A549 (cell line): ENCODE results near the gene ZBTB16. TPM values are rescaled to one million over a fixed set of nuclear protein-coding genes. Genes with fewer than 3 reads are reported as not detected.

Experiments
- ATAC-seq, 2 experiments: fragments of 200-7000 bp in 1 of 2; fragments of >200 bp in 1 of 2; cut with Nextera tagmentation in 1 of 2; cut with Tn5 transposase in 1 of 2; 3 replicates each; pipeline versions ENCODE4 v1.8.0 to v1.9.1; 2018 to 2020; ENCODE audit warnings: mild to moderate bottlenecking in 1 of 2, moderate library complexity in 1 of 2
- CTCF ChIA-PET: fragments of 300-600 bp; sonication (Branson Sonifier 250); formaldehyde crosslinking; extraction: SDS; loops from one replicate; lab custom pipeline; 2021; ENCODE audit warnings: antibody characterized with exemption, inconsistent platforms; lab: Yijun Ruan, JAX
- POLR2A ChIA-PET: fragments of 350-600 bp; formaldehyde crosslinking; extraction: SDS; loops from one replicate; lab custom pipeline; 2021; ENCODE audit warnings: antibody characterized with exemption, inconsistent platforms; lab: Yijun Ruan, JAX
- DNase-seq, 2 experiments: peaks; one replicate each; pipeline versions ENCODE4 v3.0.0 to v3.0.0-alpha.2; 2011 to 2016; ENCODE audit warnings: low read depth in 1 of 2, low spot score in 1 of 2
- FAIRE-seq: peaks from 2 replicates; lab custom pipeline; 2011; peaks lifted over from hg19 to GRCh38; lab: Jason Lieb, UNC
- H3K27ac ChIP-seq, 2 experiments: fragments of >200 bp; sonication (Bioruptor Twin); formaldehyde crosslinking; 3 replicates each; pipeline ENCODE4 v1.5.1; 2016 to 2017
- H3K4me1 ChIP-seq: fragments of >200 bp; sonication (Bioruptor Twin); formaldehyde crosslinking; 3 replicates; pipeline ENCODE4 v1.6.1; 2016
- H3K4me2 ChIP-seq: fragments of >200 bp; sonication (Bioruptor Twin); formaldehyde crosslinking; 3 replicates; pipeline ENCODE4 v1.6.1; 2016
- H3K4me3 ChIP-seq: fragments of >200 bp; sonication (Bioruptor Twin); formaldehyde crosslinking; 3 replicates; pipeline ENCODE4 v1.5.1; 2016
- H3K9me3 ChIP-seq: fragments of >200 bp; sonication (Bioruptor Twin); formaldehyde crosslinking; 3 replicates; pipeline ENCODE4 v1.6.1; 2016
- CBX8 ChIP-seq: fragments of 200-600 bp; sonication (generic); IDR thresholded peaks from 2 replicates; pipeline ENCODE4 v1.6.1; 2016
- EP300 ChIP-seq, 2 experiments: fragments of >200 bp; sonication (Bioruptor Twin); formaldehyde crosslinking; IDR thresholded peaks; 2 replicates in 1 of 2; 3 replicates in 1 of 2; pipeline ENCODE4 v1.6.1; 2016 to 2017
- FOSB ChIP-seq: fragments of 250-450 bp; sonication (Bioruptor Pico); IDR thresholded peaks from 2 replicates; pipeline ENCODE4 v1.5.0; 2020; ENCODE audit warnings: mild to moderate bottlenecking, moderate library complexity
- HOXB5 ChIP-seq: fragments of 250-450 bp; sonication (Bioruptor Pico); IDR thresholded peaks from 2 replicates; pipeline ENCODE4 v1.5.0; 2020; ENCODE audit warnings: mild to moderate bottlenecking, moderate library complexity
- JUNB ChIP-seq: fragments of >200 bp; sonication (Bioruptor Twin); formaldehyde crosslinking; IDR thresholded peaks from 2 replicates; pipeline ENCODE4 v1.6.1; 2016
- KDM1A ChIP-seq: fragments of 200-600 bp; sonication (generic); IDR thresholded peaks from 2 replicates; pipeline ENCODE4 v1.6.1; 2016; ENCODE audit warnings: low read depth, mild to moderate bottlenecking
- NFE2L2 ChIP-seq: fragments of 150-350 bp; conservative IDR thresholded peaks from 2 replicates; pipeline ENCODE4 v1.6.1; 2014; ENCODE audit warnings: low read length
- PHF8 ChIP-seq: fragments of 200-600 bp; sonication (generic); IDR thresholded peaks from 2 replicates; pipeline ENCODE4 v1.6.1; 2016; ENCODE audit warnings: low read depth, mild to moderate bottlenecking, antibody characterized with exemption, moderate library complexity, borderline replicate concordance
- RFX5 ChIP-seq: fragments of 450-650 bp; IDR thresholded peaks from 2 replicates; pipeline ENCODE4 v1.7.1; 2014; ENCODE audit warnings: antibody characterized with exemption, mild to moderate bottlenecking, moderate library complexity
- RNF2 ChIP-seq: fragments of 200-600 bp; sonication (generic); IDR thresholded peaks from 2 replicates; pipeline ENCODE4 v1.6.1; 2016; ENCODE audit warnings: low read depth, mild to moderate bottlenecking, antibody characterized with exemption, moderate library complexity, borderline replicate concordance
- SMC3 ChIP-seq: fragments of >200 bp; sonication (Bioruptor Twin); formaldehyde crosslinking; IDR thresholded peaks from 3 replicates; pipeline ENCODE4 v1.6.1; 2018; ENCODE audit warnings: inconsistent platforms
- ZNF302 ChIP-seq: fragments of 250-450 bp; sonication (Bioruptor Pico); IDR thresholded peaks from 2 replicates; pipeline ENCODE4 v1.9.0; 2021; ENCODE audit warnings: inconsistent platforms, mild to moderate bottlenecking, moderate library complexity
- WGBS: methylation state at CpG from one replicate; pipeline ENCODE4 v1.1.6; 2017; ENCODE audit errors: missing lambda C conversion rate; 5-methylcytosine and 5-hydroxymethylcytosine counted together
- polyA plus RNA-seq, 4 experiments: library from polyadenylated mRNA; depleted of rRNA in 3 of 4; stranded (reverse); fragments of >200 nt; fragmentation: RNase III in 1 of 4; extraction: RNeasy Plus Mini Kit Qiagen cat#74134 plus additional on column Dnase treatment in 1 of 4; gene quantifications; 2 replicates in 3 of 4; 3 replicates in 1 of 4; pipeline ENCODE4 v1.2.3, GENCODE V29; 2011 to 2017
- TF ChIP-seq, protein P1 (sequence below): IDR thresholded peaks from 2 replicates; pipeline ENCODE4 v1.6.1; 2012
- TF ChIP-seq, protein P2 (sequence below): fragments of 200-600 bp; sonication (generic); IDR thresholded peaks from 2 replicates; pipeline ENCODE4 v1.6.1; 2016; ENCODE audit warnings: antibody characterized with exemption, mild to moderate bottlenecking, moderate library complexity
- TF ChIP-seq, protein P3 (sequence below): fragments of >200 bp; sonication (Bioruptor Twin); formaldehyde crosslinking; IDR thresholded peaks from 3 replicates; pipeline ENCODE4 v1.5.1; 2016
- TF ChIP-seq, protein P4 (sequence below): IDR thresholded peaks from 2 replicates; pipeline ENCODE4 v1.6.1; 2012; ENCODE audit warnings: low read depth, borderline replicate concordance
- TF ChIP-seq, protein P5 (sequence below): fragments of >200 bp; sonication (Bioruptor Twin); formaldehyde crosslinking; IDR thresholded peaks from 2 replicates; pipeline ENCODE4 v1.6.1; 2016

ZBTB16 gene
- polyA plus RNA-seq, 2 of the 4 experiments (the other 2 are of a cell fraction), result not detected

DNA sequence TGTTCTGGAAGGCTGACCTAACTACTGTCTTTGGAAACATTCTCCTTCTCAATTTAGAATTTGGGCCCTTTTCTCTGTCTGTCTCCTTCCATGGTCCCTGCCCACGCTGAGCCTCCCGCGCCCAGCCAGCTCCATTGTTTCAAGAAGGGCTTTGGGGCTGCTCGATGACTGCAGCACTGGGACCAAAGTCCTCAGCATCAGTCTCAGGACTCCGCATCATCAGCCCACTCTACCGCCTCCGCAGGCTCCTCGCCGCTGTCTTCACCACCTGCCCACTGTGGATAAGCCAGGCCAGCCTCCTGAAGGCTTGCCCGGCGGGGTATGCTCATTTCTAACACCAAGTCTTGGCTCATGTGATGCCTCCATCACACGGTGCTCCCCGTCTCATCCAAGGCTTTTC is 81.3 kb downstream of the ZBTB16 start:
- no peak for ATAC-seq
- WGBS, result 31% methylated on average over 11 of the region's 13 CpGs
- CTCF ChIA-PET, result no interaction called here

DNA sequence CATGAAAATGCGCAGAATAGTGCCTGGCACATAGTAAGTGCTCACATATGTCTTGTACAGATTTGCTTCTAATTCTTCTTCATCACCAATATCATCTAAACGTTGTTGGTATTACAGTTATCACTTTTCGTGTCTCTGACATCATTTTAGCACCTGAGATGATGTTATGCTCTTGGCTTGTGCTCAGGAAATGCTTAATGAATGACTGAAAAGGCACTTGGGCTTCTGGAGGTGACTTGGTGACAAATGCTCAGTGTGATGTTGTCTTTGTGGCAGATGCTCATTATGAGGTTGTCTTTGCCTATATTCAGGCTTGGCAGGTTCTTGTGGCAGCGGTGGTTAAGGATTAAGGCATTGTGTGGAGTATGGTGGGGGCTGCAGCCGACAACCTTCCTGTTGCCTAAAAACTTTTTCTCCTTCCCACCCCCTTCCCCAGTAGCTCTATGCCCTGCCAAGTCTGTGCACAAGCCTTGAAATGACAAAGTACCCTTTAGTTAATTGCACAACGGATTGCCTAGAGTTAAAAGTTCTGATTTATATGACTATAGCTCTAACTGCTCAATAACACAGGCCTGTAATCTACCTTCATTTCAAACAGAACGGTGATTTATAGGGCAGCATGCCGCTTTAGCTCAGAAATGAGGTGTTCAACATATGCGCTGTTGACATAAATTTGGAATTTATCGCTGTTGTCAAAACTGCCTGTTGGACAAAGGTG is 82.5 kb downstream of the ZBTB16 start:
- Histone ChIP-seq H3K4me1 (no peaks in the 10 kb centered on the region), H3K27ac (no peak overlapping the region), H3K9me3 (no peaks in the 10 kb centered on the region), H3K4me3 (no peak overlapping the region), H3K4me2 (no peak overlapping the region)
- WGBS, result 26% methylated on average over 10 of the region's 10 CpGs
- ATAC-seq (no peak), DNase-seq (no peak), FAIRE-seq (no peak)
- no peak for TF ChIP-seq JUNB
- no peak for TF ChIP-seq KDM1A
- TF ChIP-seq RNF2, result no peak
- no peak for TF ChIP-seq EP300 (IDR thresholded peaks at IDR 0.05)
- no peak for TF ChIP-seq FOSB (CRISPR knock-in tag)
- TF ChIP-seq, protein P1, sequence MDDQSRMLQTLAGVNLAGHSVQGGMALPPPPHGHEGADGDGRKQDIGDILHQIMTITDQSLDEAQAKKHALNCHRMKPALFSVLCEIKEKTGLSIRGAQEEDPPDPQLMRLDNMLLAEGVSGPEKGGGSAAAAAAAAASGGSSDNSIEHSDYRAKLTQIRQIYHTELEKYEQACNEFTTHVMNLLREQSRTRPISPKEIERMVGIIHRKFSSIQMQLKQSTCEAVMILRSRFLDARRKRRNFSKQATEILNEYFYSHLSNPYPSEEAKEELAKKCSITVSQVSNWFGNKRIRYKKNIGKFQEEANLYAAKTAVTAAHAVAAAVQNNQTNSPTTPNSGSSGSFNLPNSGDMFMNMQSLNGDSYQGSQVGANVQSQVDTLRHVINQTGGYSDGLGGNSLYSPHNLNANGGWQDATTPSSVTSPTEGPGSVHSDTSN, result no peak
- TF ChIP-seq NFE2L2, result no peak
- no peak for TF ChIP-seq SMC3
- no peak for TF ChIP-seq HOXB5 (CRISPR knock-in tag)
- TF ChIP-seq CBX8, result no peak
- TF ChIP-seq ZNF302, result no peak
- TF ChIP-seq PHF8, result no peak
- TF ChIP-seq, protein P2, sequence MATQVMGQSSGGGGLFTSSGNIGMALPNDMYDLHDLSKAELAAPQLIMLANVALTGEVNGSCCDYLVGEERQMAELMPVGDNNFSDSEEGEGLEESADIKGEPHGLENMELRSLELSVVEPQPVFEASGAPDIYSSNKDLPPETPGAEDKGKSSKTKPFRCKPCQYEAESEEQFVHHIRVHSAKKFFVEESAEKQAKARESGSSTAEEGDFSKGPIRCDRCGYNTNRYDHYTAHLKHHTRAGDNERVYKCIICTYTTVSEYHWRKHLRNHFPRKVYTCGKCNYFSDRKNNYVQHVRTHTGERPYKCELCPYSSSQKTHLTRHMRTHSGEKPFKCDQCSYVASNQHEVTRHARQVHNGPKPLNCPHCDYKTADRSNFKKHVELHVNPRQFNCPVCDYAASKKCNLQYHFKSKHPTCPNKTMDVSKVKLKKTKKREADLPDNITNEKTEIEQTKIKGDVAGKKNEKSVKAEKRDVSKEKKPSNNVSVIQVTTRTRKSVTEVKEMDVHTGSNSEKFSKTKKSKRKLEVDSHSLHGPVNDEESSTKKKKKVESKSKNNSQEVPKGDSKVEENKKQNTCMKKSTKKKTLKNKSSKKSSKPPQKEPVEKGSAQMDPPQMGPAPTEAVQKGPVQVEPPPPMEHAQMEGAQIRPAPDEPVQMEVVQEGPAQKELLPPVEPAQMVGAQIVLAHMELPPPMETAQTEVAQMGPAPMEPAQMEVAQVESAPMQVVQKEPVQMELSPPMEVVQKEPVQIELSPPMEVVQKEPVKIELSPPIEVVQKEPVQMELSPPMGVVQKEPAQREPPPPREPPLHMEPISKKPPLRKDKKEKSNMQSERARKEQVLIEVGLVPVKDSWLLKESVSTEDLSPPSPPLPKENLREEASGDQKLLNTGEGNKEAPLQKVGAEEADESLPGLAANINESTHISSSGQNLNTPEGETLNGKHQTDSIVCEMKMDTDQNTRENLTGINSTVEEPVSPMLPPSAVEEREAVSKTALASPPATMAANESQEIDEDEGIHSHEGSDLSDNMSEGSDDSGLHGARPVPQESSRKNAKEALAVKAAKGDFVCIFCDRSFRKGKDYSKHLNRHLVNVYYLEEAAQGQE, result no peak
- TF ChIP-seq, protein P3, sequence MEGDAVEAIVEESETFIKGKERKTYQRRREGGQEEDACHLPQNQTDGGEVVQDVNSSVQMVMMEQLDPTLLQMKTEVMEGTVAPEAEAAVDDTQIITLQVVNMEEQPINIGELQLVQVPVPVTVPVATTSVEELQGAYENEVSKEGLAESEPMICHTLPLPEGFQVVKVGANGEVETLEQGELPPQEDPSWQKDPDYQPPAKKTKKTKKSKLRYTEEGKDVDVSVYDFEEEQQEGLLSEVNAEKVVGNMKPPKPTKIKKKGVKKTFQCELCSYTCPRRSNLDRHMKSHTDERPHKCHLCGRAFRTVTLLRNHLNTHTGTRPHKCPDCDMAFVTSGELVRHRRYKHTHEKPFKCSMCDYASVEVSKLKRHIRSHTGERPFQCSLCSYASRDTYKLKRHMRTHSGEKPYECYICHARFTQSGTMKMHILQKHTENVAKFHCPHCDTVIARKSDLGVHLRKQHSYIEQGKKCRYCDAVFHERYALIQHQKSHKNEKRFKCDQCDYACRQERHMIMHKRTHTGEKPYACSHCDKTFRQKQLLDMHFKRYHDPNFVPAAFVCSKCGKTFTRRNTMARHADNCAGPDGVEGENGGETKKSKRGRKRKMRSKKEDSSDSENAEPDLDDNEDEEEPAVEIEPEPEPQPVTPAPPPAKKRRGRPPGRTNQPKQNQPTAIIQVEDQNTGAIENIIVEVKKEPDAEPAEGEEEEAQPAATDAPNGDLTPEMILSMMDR, result no peak
- TF ChIP-seq, protein P4, sequence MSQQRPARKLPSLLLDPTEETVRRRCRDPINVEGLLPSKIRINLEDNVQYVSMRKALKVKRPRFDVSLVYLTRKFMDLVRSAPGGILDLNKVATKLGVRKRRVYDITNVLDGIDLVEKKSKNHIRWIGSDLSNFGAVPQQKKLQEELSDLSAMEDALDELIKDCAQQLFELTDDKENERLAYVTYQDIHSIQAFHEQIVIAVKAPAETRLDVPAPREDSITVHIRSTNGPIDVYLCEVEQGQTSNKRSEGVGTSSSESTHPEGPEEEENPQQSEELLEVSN, result no peak
- CTCF ChIA-PET, result no interaction called here
- POLR2A ChIA-PET, result no interaction called here

More for the DNA sequence above, 81.3 kb downstream of the ZBTB16 start:
- Histone ChIP-seq H3K4me3 (no peak overlapping the region), H3K4me2 (no peak overlapping the region), H3K27ac (no peak overlapping the region), H3K9me3 (no peaks in the 10 kb centered on the region), H3K4me1 (no peaks in the 10 kb centered on the region)
- POLR2A ChIA-PET, result no interaction called here
- no peak for TF ChIP-seq RFX5
- TF ChIP-seq, protein P5, sequence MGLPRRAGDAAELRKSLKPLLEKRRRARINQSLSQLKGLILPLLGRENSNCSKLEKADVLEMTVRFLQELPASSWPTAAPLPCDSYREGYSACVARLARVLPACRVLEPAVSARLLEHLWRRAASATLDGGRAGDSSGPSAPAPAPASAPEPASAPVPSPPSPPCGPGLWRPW, result no peak
- DNase-seq (no peak), FAIRE-seq (no peak)
